DOHH2 (cell line): ENCODE data around the gene RPL39.

Source experiments
- EZH2phosphoT487 ChIP-seq: fragments of 200-600 bp; sonication (generic); IDR thresholded peaks from 2 replicates; pipeline ENCODE4 v1.6.1; 2017; ENCODE audit warnings: borderline replicate concordance, mild to moderate bottlenecking, antibody characterized with exemption, low read length, moderate library complexity, mixed read lengths
- TF ChIP-seq, protein P1 (sequence below): fragments of 200-600 bp; sonication (generic); IDR thresholded peaks from one replicate; pipeline ENCODE4 v1.5.1; 2014; ENCODE audit warnings: antibody characterized with exemption, mild to moderate bottlenecking, low read depth, low read length; ENCODE audit not compliant: poor library complexity, severe bottlenecking

DNA sequence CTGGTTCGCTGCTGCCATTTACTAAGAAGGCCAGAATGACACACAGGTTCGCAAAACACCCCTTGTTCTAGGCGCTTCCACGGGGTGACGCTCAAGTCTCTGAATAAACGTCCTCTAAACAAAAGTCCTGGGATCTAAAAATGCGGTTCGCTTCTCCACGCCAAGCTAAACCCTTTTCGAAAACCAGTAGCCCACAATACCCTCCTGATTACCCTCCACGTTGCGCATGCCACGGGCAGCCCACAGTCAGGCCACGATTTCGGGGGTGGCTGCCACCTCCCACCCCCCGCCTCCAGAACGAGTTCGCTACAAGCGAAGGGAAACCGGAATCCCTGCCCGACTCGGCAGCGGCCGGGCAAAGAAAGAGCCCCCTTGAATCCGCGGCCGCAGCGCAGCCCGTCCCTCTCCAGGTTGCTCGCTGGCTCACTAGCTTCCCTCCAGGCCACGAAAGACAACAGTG, 423 bp downstream of the RPL39 start:
- TF ChIP-seq, protein P1, sequence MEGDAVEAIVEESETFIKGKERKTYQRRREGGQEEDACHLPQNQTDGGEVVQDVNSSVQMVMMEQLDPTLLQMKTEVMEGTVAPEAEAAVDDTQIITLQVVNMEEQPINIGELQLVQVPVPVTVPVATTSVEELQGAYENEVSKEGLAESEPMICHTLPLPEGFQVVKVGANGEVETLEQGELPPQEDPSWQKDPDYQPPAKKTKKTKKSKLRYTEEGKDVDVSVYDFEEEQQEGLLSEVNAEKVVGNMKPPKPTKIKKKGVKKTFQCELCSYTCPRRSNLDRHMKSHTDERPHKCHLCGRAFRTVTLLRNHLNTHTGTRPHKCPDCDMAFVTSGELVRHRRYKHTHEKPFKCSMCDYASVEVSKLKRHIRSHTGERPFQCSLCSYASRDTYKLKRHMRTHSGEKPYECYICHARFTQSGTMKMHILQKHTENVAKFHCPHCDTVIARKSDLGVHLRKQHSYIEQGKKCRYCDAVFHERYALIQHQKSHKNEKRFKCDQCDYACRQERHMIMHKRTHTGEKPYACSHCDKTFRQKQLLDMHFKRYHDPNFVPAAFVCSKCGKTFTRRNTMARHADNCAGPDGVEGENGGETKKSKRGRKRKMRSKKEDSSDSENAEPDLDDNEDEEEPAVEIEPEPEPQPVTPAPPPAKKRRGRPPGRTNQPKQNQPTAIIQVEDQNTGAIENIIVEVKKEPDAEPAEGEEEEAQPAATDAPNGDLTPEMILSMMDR, result peak; percentile 21
- TF ChIP-seq EZH2phosphoT487, result no peak
